Neuronal stem cell (in vitro differentiated cells): ENCODE data around the gene BANF1.
A peak's percentile ranks its signal among the peaks of the same experiment; 100 is the strongest.

Experiments used
- DNase-seq: peaks from one replicate; pipeline ENCODE4 v3.0.0-alpha.2; 2013; ENCODE audit warnings: low spot score
- H2AFZ ChIP-seq: one replicate; pipeline ENCODE4 v1.6.1; 2013; ENCODE audit warnings: mild to moderate bottlenecking, low read length, inconsistent platforms
- H2AK5ac ChIP-seq: 2 replicates; pipeline ENCODE4 v1.6.1; 2013; ENCODE audit warnings: low read depth, mild to moderate bottlenecking, inconsistent platforms, low read length, moderate library complexity, mixed read lengths
- H2BK120ac ChIP-seq: 2 replicates; pipeline ENCODE4 v1.6.1; 2013; ENCODE audit warnings: low read depth, mild to moderate bottlenecking, inconsistent platforms, low read length, moderate library complexity, mixed read lengths
- H2BK12ac ChIP-seq: one replicate; pipeline ENCODE4 v1.6.1; 2013; ENCODE audit warnings: low read length, inconsistent platforms
- H2BK15ac ChIP-seq: 2 replicates; pipeline ENCODE4 v1.6.1; 2013; ENCODE audit warnings: mild to moderate bottlenecking, low read length, inconsistent platforms, mixed read lengths
- H2BK5ac ChIP-seq: one replicate; pipeline ENCODE4 v1.6.1; 2013; ENCODE audit warnings: inconsistent platforms, mild to moderate bottlenecking, low read length, moderate library complexity
- H3K14ac ChIP-seq: one replicate; pipeline ENCODE4 v1.6.1; 2013; ENCODE audit warnings: low read length, inconsistent platforms
- H3K18ac ChIP-seq: 2 replicates; pipeline ENCODE4 v1.6.1; 2013; ENCODE audit warnings: low read length, inconsistent platforms
- H3K23ac ChIP-seq: 2 replicates; pipeline ENCODE4 v1.6.1; 2013; ENCODE audit warnings: low read depth, mild to moderate bottlenecking, mixed read lengths, low read length, inconsistent platforms; ENCODE audit not compliant: poor library complexity
- H3K27ac ChIP-seq: replicated peaks from 3 replicates; pipeline ENCODE4 v1.5.1; 2013; ENCODE audit warnings: low read length, inconsistent platforms
- H3K27me3 ChIP-seq, 3 experiments: 2 replicates each; pipeline ENCODE4 v1.6.1; 2013; ENCODE audit warnings: low read length in 3 of 3, mild to moderate bottlenecking in 2 of 3, inconsistent platforms in 1 of 3, low read depth in 1 of 3, mixed read lengths in 1 of 3, moderate library complexity in 1 of 3; ENCODE audit not compliant: control insufficient read depth in 3 of 3, insufficient read depth in 3 of 3
- H3K36me3 ChIP-seq, 2 donors: replicated peaks in 1 of 2; 2 replicates each; pipeline ENCODE4 v1.6.1; 2013; ENCODE audit warnings: low read length in 2 of 2; ENCODE audit not compliant: control insufficient read depth in 2 of 2, insufficient read depth in 2 of 2
- H3K4ac ChIP-seq: 2 replicates; pipeline ENCODE4 v1.6.1; 2013; ENCODE audit warnings: inconsistent platforms, mild to moderate bottlenecking, low read length, moderate library complexity
- H3K4me1 ChIP-seq, 2 donors: 1 replicate in 1 of 2; 2 replicates in 1 of 2; pipeline ENCODE4 v1.6.1; 2013; ENCODE audit warnings: low read length in 2 of 2, low read depth in 1 of 2; ENCODE audit not compliant: control insufficient read depth in 2 of 2, insufficient read depth in 1 of 2
- H3K4me2 ChIP-seq: one replicate; pipeline ENCODE4 v1.6.1; 2013; ENCODE audit warnings: mild to moderate bottlenecking, low read length, inconsistent platforms; ENCODE audit not compliant: insufficient read depth, poor library complexity, severe bottlenecking
- H3K4me3 ChIP-seq, 2 donors: 2 replicates each; pipeline ENCODE4 v1.5.1; 2013; ENCODE audit warnings: low read length in 2 of 2, mild to moderate bottlenecking in 2 of 2, inconsistent platforms in 1 of 2, moderate library complexity in 1 of 2
- H3K79me1 ChIP-seq: one replicate; pipeline ENCODE4 v1.6.1; 2013; ENCODE audit warnings: low read depth, mild to moderate bottlenecking, inconsistent platforms, low read length, moderate library complexity
- H3K9ac ChIP-seq: one replicate; pipeline ENCODE4 v1.6.1; 2013; ENCODE audit warnings: mild to moderate bottlenecking, low read depth, low read length, inconsistent platforms; ENCODE audit not compliant: poor library complexity
- H3K9me3 ChIP-seq, 2 donors: replicated peaks in 1 of 2; 2 replicates each; pipeline versions ENCODE3 to v1.6.1; 2013; ENCODE audit warnings: low read length in 2 of 2, mild to moderate bottlenecking in 2 of 2, inconsistent platforms in 1 of 2, low read depth in 1 of 2, mixed read lengths in 1 of 2, moderate library complexity in 1 of 2; ENCODE audit not compliant: control insufficient read depth in 2 of 2, insufficient read depth in 1 of 2
- H4K8ac ChIP-seq: one replicate; pipeline ENCODE4 v1.6.1; 2013; ENCODE audit warnings: low read depth, mild to moderate bottlenecking, inconsistent platforms, low read length, moderate library complexity
- H4K91ac ChIP-seq: one replicate; pipeline ENCODE4 v1.6.1; 2013; ENCODE audit warnings: low read length, low read depth, mild to moderate bottlenecking, inconsistent platforms; ENCODE audit not compliant: poor library complexity
- WGBS, 2 donors: extraction: QIAGEN DNeasy Blood & Tissue Kit; methylation state at CpG; one replicate each; pipeline ENCODE4 v1.1.7; 2013; ENCODE audit warnings: missing lambda C conversion rate in 2 of 2, mixed read lengths in 1 of 2; ENCODE audit not compliant: insufficient read length in 2 of 2, insufficient replicate concordance in 1 of 2; ENCODE audit errors: extremely low coverage in 2 of 2; 5-methylcytosine and 5-hydroxymethylcytosine counted together

The BANF1 gene

DNA sequence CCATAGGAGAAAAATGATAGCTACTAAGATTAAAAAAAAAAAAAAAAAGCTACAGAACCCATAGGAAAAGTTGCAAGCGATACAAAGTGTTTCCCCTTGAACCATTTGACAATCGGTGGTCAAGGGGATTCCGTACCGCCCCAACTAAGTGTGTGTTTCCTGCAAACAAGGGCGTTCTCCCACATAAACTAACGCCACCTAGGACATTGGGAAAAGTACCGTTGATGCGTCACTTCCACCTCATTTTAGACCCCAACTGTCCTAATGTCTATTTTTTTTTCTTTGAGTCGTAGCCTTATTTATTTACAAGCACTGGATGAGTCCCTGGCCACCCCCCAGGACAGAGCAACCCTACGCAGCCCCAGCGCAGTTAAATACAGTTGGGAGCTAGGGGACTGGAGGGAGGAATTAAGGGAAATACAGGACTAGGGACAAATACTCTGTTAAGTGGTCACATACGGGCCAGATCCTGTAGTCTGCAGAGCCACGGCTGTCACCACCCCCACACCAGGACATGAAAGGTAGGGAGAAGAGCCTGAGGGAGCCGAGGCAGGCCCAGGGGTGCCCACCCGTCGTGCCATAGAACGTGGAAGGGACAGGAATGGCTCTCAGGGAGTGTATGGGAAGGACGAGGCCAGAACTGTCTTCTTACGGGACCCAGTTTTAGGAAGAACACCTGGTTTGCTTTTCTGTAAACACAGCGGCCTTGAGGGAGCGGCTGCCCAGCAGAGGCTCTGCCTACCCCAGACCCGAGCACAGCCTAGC is 19.3 kb upstream of the BANF1 start:
- Histone ChIP-seq H3K4me1 (no peaks in the 10 kb centered on the region), H3K23ac (no peak overlapping the region), H4K8ac (no peak overlapping the region), H2BK12ac (no peak overlapping the region), H2BK5ac (no peak overlapping the region), H3K18ac (no peak overlapping the region), H3K27me3 (no peaks in the 10 kb centered on the region), H3K4me2 (no peak overlapping the region), H4K91ac (no peak overlapping the region), H3K79me1 (no peaks in the 10 kb centered on the region), H2BK15ac (no peak overlapping the region), H2AFZ (no peak overlapping the region), H3K4ac (no peak overlapping the region), H3K14ac (no peak overlapping the region), H3K9me3 (no peaks in the 10 kb centered on the region), H2AK5ac (no peak overlapping the region), H3K27ac (no peak overlapping the region), H3K4me3 (no peak overlapping the region), H2BK120ac (no peak overlapping the region), H3K9ac (peak overlapping the region; percentile 27), H3K36me3 (peaks cover 7 to 23% of the 10 kb centered on the region in 2 donors)
- no CpG with 5 or more reads among the region's 22 CpGs for WGBS, 2 donors
- no peak for DNase-seq

DNA sequence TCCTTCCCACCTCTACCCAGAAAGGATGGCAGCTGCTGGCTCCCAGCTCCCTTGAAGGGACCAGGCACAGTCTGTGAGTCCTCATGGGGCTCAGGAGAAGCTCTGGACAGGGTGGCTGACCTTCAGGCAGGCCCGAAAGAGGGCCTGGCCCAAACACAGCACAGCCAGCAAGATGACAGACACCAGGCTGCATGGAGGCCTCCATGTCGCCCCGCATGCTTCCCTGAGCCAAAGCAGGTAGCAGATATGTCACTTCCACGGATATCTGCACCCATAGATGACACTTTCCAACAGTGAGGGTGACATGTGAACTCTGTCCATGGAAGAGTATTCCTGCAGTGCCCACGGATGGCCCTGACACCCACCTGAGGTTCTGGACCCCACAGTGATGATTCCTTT is 18.7 kb upstream of the BANF1 start:
- Histone ChIP-seq H2BK15ac (no peak overlapping the region), H3K27ac (no peak overlapping the region), H4K91ac (no peak overlapping the region), H4K8ac (no peak overlapping the region), H3K27me3 (no peaks in the 10 kb centered on the region), H3K4me3 (no peak overlapping the region), H3K4me2 (no peak overlapping the region), H2BK5ac (no peak overlapping the region), H3K18ac (no peak overlapping the region), H3K4ac (no peak overlapping the region), H3K36me3 (peaks cover 6 to 17% of the 10 kb centered on the region in 2 donors), H2BK120ac (no peak overlapping the region), H2AK5ac (no peak overlapping the region), H2AFZ (no peak overlapping the region), H3K79me1 (no peaks in the 10 kb centered on the region), H3K9me3 (no peaks in the 10 kb centered on the region), H3K9ac (peak overlapping the region; percentile 27), H3K4me1 (no peaks in the 10 kb centered on the region), H3K23ac (peak overlapping the region; percentile 1), H2BK12ac (no peak overlapping the region), H3K14ac (no peak overlapping the region)
- no peak for DNase-seq
- WGBS, 2 donors, result no CpG with 5 or more reads among the region's 5 CpGs

- no peak overlapping the region for H3K27ac ChIP-seq
- no peaks in the 10 kb centered on the region for H3K4me1 ChIP-seq
- no peak overlapping the region for H4K8ac ChIP-seq
- H2AFZ ChIP-seq, result no peak overlapping the region
- no peaks in the 10 kb centered on the region for H3K27me3 ChIP-seq
- no peak overlapping the region for H3K18ac ChIP-seq
- H2BK12ac ChIP-seq, result no peak overlapping the region
- no peak overlapping the region for H3K14ac ChIP-seq
- H3K4me2 ChIP-seq, result no peak overlapping the region
- no peak overlapping the region for H3K4ac ChIP-seq
- no peaks in the 10 kb centered on the region for H3K79me1 ChIP-seq
- H3K9ac ChIP-seq, result peak overlapping the region; percentile 2
- peak overlapping the region; percentile 71 for H2BK15ac ChIP-seq
- no peak for DNase-seq
- no peak overlapping the region for H2BK120ac ChIP-seq
- no peak overlapping the region for H4K91ac ChIP-seq
- no peak overlapping the region for H3K4me3 ChIP-seq
- H3K9me3 ChIP-seq, result no peaks in the 10 kb centered on the region
- no CpG with 5 or more reads among the region's 9 CpGs for WGBS, 2 donors
- no peak overlapping the region for H2BK5ac ChIP-seq
- peak overlapping the region; percentile 25 for H3K23ac ChIP-seq
- peak overlapping the region; percentile 1 for H2AK5ac ChIP-seq
- H3K36me3 ChIP-seq, result peaks cover 1 to 11% of the 10 kb centered on the region in 2 donors
Measured at GRCh38 chr11:65987336-65987735, 15.0 kb upstream of the BANF1 start.

DNA sequence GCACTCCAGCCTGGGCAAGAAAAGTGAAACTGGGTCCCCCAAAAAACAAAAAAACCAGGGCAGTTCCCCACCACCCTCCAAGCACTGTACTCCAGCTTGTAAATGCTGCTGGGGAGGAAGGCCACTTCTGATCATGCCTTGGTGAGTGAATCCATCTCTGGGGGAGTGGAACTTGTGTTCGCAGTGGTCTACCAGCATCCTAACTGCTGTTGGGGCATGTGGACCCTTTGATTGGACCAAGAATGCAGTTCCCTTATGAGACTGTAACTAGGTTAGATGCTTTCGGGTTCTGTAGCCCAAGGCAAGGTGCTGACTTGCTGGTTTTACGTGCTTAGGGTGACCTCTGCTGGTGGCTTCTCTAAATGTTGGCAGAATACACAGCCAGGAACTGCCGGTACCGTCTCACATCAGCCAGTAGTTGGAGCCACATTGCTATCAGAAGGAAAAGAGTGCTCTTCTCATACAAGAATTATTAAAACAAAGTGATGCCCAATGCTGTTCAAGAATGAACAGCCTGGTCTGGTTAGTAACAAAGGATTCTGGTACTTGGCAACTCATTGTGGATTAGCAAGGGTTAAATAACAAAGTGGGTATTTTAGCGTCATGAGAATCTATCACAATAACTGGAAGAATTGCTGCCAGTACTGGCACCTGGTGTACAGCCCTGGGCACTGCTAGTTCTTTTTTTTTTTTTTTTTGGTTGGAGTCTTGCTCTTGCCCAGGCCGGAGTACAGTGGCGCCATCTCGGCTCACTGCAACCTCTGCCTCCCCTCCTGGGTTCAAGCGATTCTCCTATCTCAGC is 13.3 kb upstream of the BANF1 start:
- Histone ChIP-seq H2AK5ac (no peak overlapping the region), H3K9ac (no peak overlapping the region), H3K18ac (no peak overlapping the region), H2BK12ac (no peak overlapping the region), H3K23ac (no peak overlapping the region), H3K4me1 (no peaks in the 10 kb centered on the region), H3K9me3 (no peaks in the 10 kb centered on the region), H4K91ac (no peak overlapping the region), H2BK5ac (no peak overlapping the region), H3K27ac (no peak overlapping the region), H4K8ac (no peak overlapping the region), H2AFZ (peak overlapping the region; percentile 2), H3K4me3 (no peak overlapping the region), H3K36me3 (peaks cover 1 to 11% of the 10 kb centered on the region in 2 donors), H3K4ac (no peak overlapping the region), H2BK120ac (no peak overlapping the region), H3K79me1 (no peaks in the 10 kb centered on the region), H3K14ac (no peak overlapping the region), H3K4me2 (no peak overlapping the region), H2BK15ac (no peak overlapping the region), H3K27me3 (no peaks in the 10 kb centered on the region)
- DNase-seq, result peak; percentile 93
- no CpG with 5 or more reads among the region's 10 CpGs for WGBS, 2 donors
